Breast epithelium (tissue), 3 donors: ENCODE data around the gene HNRNPA3.

ENCODE experiments used
- POLR2AphosphoS5 ChIP-seq, 3 donors: sonication (generic); formaldehyde crosslinking; IDR thresholded peaks; one replicate each; pipeline ENCODE4 v1.6.1; 2017; ENCODE audit warnings: antibody characterized with exemption in 3 of 3
- TF ChIP-seq, protein P1 (sequence below), 3 donors: fragments of 450-650 bp; IDR thresholded peaks; one replicate each; pipeline ENCODE4 v1.5.1; 2016 to 2017; ENCODE audit warnings: antibody characterized with exemption in 3 of 3, mild to moderate bottlenecking in 3 of 3, moderate library complexity in 3 of 3

DNA sequence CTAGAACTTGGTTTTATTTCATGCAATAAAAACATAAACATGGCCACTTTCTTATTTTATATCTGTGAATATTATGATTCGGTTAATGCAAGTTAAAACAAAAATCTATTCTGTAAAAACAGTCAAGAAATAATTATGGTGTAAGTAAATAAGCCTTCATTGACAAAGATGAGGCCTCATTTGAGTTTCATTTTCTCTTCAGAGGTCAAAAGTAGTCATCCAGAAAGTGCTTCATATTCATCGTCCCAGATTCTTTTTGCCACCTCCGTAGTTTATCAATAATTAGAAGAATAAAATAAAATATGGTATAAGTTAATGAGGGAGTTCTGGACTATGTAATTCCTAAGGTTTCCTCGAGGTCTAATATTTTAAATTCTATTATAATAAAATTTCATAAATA lies 19.4 kb upstream of the HNRNPA3 start:
- TF ChIP-seq, protein P1, sequence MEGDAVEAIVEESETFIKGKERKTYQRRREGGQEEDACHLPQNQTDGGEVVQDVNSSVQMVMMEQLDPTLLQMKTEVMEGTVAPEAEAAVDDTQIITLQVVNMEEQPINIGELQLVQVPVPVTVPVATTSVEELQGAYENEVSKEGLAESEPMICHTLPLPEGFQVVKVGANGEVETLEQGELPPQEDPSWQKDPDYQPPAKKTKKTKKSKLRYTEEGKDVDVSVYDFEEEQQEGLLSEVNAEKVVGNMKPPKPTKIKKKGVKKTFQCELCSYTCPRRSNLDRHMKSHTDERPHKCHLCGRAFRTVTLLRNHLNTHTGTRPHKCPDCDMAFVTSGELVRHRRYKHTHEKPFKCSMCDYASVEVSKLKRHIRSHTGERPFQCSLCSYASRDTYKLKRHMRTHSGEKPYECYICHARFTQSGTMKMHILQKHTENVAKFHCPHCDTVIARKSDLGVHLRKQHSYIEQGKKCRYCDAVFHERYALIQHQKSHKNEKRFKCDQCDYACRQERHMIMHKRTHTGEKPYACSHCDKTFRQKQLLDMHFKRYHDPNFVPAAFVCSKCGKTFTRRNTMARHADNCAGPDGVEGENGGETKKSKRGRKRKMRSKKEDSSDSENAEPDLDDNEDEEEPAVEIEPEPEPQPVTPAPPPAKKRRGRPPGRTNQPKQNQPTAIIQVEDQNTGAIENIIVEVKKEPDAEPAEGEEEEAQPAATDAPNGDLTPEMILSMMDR (IDR thresholded peaks at IDR 0.05), result no peak
- TF ChIP-seq POLR2AphosphoS5 (IDR thresholded peaks at IDR 0.05), result no peak
